ENCODE data around the gene TOR1AIP1. TPM values are rescaled to one million over a fixed set of nuclear protein-coding genes. Genes with fewer than 3 reads are reported as not detected.
A peak's percentile ranks its signal among the peaks of the same experiment; 100 is the strongest.

TOR1AIP1 gene
- total RNA-seq, 1 experiment from 2014 or later: 52.4 TPM

DNA sequence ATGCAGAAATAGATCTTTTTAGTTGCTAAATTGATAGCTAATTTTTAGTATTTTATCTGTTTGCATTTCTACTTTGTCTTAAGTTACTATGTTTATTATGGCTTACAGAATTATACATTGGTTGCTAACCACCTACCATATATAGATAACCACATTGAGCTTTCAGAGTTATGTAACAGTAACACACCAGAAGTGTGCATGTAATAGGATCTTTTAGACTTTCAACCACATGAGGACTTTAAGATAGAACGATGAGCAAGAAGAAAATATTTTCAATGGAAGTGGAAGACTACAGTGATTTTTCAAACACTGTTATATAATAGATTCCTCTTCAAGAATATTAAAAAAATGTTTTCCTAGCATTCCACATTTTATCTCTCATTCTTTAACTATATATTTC, 28.8 kb downstream of the TOR1AIP1 start:
- H3K36me3 Mint-ChIP-seq (ENCODE audit: insufficient read depth, unreplicated experiment): peaks cover 99% of the 10 kb centered on the region
- CTCF ChIA-PET: interaction anchor here (0.5 to 1.2 kb wide), 2 partner anchors 17 to 663 kb away, joined by 3 to 6 read pairs; no protein-coding TSS in a partner anchor
- H3K27me3 Mint-ChIP-seq (ENCODE audit: insufficient read depth, unreplicated experiment): no peaks in the 10 kb centered on the region
- H3K9me3 Mint-ChIP-seq (ENCODE audit: unreplicated experiment): no peaks in the 10 kb centered on the region
- no TSS peak for BruUV-seq (replicated peaks)
- no peak overlapping the region for H3K4me3 Mint-ChIP-seq (ENCODE audit: unreplicated experiment)
- DNase-seq (ENCODE audit: unreplicated experiment): no peak
- H3K27ac Mint-ChIP-seq (ENCODE audit: low read depth, unreplicated experiment): no peak overlapping the region
- POLR2A ChIA-PET: interaction anchor here (0.7 to 4.9 kb wide), 4 partner anchors 15 to 28 kb away, joined by 3 to 27 read pairs (median 4); no protein-coding TSS in a partner anchor
- no peaks in the 10 kb centered on the region for H3K4me1 Mint-ChIP-seq (ENCODE audit: insufficient read depth, unreplicated experiment)
- TF ChIP-seq, protein P1, sequence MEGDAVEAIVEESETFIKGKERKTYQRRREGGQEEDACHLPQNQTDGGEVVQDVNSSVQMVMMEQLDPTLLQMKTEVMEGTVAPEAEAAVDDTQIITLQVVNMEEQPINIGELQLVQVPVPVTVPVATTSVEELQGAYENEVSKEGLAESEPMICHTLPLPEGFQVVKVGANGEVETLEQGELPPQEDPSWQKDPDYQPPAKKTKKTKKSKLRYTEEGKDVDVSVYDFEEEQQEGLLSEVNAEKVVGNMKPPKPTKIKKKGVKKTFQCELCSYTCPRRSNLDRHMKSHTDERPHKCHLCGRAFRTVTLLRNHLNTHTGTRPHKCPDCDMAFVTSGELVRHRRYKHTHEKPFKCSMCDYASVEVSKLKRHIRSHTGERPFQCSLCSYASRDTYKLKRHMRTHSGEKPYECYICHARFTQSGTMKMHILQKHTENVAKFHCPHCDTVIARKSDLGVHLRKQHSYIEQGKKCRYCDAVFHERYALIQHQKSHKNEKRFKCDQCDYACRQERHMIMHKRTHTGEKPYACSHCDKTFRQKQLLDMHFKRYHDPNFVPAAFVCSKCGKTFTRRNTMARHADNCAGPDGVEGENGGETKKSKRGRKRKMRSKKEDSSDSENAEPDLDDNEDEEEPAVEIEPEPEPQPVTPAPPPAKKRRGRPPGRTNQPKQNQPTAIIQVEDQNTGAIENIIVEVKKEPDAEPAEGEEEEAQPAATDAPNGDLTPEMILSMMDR (IDR thresholded peaks at IDR 0.05; ENCODE audit: unreplicated experiment): no peak
- intact Hi-C loops (cut with micrococcal nuclease): no loop called here

DNA sequence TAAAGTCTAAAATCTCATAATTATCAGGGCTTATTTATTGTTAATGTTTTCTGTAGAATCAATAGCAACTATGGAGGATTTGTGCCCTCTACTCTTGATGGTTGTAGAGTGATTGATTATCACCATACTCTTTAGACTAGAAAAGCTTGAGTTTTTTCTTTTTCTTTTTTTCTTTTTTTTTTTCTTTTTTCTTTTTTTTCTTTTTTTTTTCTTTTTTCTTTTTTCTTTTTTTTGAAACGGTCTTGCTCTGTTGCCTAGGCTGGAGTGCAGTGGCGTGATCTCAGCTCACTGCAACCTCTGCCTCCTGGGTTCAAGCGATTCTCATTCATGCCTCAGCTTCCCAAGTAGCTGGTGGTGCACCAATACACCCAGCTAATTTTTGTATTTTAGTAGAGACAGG, 29.7 kb downstream of the TOR1AIP1 start:
- H3K27me3 Mint-ChIP-seq (ENCODE audit: insufficient read depth, unreplicated experiment): no peaks in the 10 kb centered on the region
- no peak for DNase-seq (ENCODE audit: unreplicated experiment)
- BruUV-seq (replicated peaks): no TSS peak
- intact Hi-C loops (cut with micrococcal nuclease): no loop called here
- H3K36me3 Mint-ChIP-seq (ENCODE audit: insufficient read depth, unreplicated experiment): peaks cover 99% of the 10 kb centered on the region
- H3K4me1 Mint-ChIP-seq (ENCODE audit: insufficient read depth, unreplicated experiment): no peaks in the 10 kb centered on the region
- H3K9me3 Mint-ChIP-seq (ENCODE audit: unreplicated experiment): no peaks in the 10 kb centered on the region
- ChIA-PET CTCF (interaction anchor here (0.6 to 1.2 kb wide), 5 partner anchors 10 to 21 kb away, joined by 3 to 4 read pairs (median 3); no protein-coding TSS in a partner anchor), POLR2A (interaction anchor here (0.7 to 4.9 kb wide), 4 partner anchors 14 to 1179 kb away, joined by 3 to 27 read pairs (median 4); no protein-coding TSS in a partner anchor)
- no peak overlapping the region for H3K27ac Mint-ChIP-seq (ENCODE audit: low read depth, unreplicated experiment)
- H3K4me3 Mint-ChIP-seq (ENCODE audit: unreplicated experiment): no peak overlapping the region
- TF ChIP-seq, protein P1 (IDR thresholded peaks at IDR 0.05; ENCODE audit: unreplicated experiment): no peak

DNA sequence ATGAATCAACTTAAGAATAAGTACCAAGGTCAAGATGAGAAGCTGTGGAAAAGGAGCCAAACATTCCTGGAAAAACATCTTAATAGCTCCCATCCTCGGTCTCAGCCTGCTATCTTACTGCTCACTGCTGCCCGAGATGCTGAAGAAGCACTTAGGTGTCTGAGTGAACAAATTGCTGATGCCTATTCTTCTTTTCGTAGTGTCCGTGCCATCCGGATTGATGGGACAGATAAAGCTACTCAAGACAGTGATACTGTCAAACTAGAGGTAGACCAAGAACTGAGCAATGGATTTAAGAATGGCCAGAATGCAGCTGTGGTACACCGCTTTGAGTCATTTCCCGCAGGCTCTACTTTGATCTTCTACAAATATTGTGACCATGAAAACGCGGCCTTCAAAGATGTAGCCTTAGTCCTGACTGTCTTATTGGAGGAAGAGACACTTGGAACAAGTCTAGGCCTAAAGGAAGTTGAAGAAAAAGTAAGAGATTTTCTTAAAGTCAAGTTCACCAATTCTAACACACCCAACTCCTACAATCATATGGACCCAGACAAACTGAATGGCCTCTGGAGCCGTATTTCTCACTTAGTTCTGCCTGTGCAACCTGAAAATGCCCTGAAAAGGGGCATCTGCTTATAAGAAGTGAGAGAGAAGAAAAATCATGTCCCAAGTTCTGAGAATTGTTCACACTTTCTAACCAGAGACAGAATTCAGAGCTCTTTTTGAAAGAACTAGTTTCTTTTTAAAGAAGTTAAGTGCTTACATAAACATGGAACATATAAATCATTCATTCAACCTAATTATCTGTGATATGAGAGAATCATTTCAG, 35.7 kb downstream of the TOR1AIP1 start:
- no peaks in the 10 kb centered on the region for H3K27me3 Mint-ChIP-seq (ENCODE audit: insufficient read depth, unreplicated experiment)
- no peak for DNase-seq (ENCODE audit: unreplicated experiment)
- H3K27ac Mint-ChIP-seq (ENCODE audit: low read depth, unreplicated experiment): peak overlapping the region; percentile 7
- peaks cover 90% of the 10 kb centered on the region for H3K36me3 Mint-ChIP-seq (ENCODE audit: insufficient read depth, unreplicated experiment)
- no peak overlapping the region for H3K4me3 Mint-ChIP-seq (ENCODE audit: unreplicated experiment)
- H3K9me3 Mint-ChIP-seq (ENCODE audit: unreplicated experiment): no peaks in the 10 kb centered on the region
- H3K4me1 Mint-ChIP-seq (ENCODE audit: insufficient read depth, unreplicated experiment): no peaks in the 10 kb centered on the region
- ChIA-PET POLR2A (interaction anchor here (0.7 to 1.4 kb wide), 2 partner anchors 110 to 168 kb away, joined by 3 read pairs; no protein-coding TSS in a partner anchor), CTCF (interaction anchor here (0.6 to 1.0 kb wide), 2 partner anchors 10 to 19 kb away, joined by 3 to 4 read pairs; no protein-coding TSS in a partner anchor)
- TF ChIP-seq, protein P1 (IDR thresholded peaks at IDR 0.05; ENCODE audit: unreplicated experiment): no peak
- TSS peak; percentile 28 for BruUV-seq (replicated peaks)
- intact Hi-C loops (cut with micrococcal nuclease): no loop called here

DNA sequence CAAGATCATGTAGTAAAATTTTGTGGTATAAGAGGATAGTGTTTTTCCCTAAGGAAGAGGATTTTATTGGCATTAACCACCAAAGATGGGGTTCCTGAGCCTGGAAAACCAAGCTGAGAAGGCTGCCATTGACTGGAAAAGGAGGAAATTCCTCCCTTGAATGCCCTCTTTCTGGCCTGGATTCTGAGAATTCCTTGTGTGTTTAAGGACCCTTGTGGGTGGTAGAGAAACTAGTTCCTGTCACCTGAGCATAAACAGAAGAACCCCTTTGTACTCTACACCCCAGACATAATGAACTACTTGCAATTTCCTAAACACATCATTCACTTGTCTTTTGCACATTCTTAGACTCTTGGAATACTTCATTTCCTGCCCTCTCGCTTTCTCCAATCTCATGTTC, 39.4 kb downstream of the TOR1AIP1 start:
- no peaks in the 10 kb centered on the region for H3K9me3 Mint-ChIP-seq (ENCODE audit: unreplicated experiment)
- BruUV-seq (replicated peaks): no TSS peak
- intact Hi-C loops (cut with micrococcal nuclease): no loop called here
- no peaks in the 10 kb centered on the region for H3K27me3 Mint-ChIP-seq (ENCODE audit: insufficient read depth, unreplicated experiment)
- DNase-seq (ENCODE audit: unreplicated experiment): no peak
- H3K36me3 Mint-ChIP-seq (ENCODE audit: insufficient read depth, unreplicated experiment): peaks cover 54% of the 10 kb centered on the region
- peaks cover 12% of the 10 kb centered on the region for H3K4me1 Mint-ChIP-seq (ENCODE audit: insufficient read depth, unreplicated experiment)
- no peak overlapping the region for H3K4me3 Mint-ChIP-seq (ENCODE audit: unreplicated experiment)
- ChIA-PET POLR2A (interaction anchor here (3.2 kb wide), 1 partner anchor 33 kb away, joined by 15 read pairs; the partner anchor contains the start of gene CEP350), CTCF (interaction anchor here (0.6 to 1.3 kb wide), 3 partner anchors 12 to 183 kb away, joined by 3 to 5 read pairs (median 3); no protein-coding TSS in a partner anchor)
- TF ChIP-seq, protein P1 (IDR thresholded peaks at IDR 0.05; ENCODE audit: unreplicated experiment): no peak
- H3K27ac Mint-ChIP-seq (ENCODE audit: low read depth, unreplicated experiment): no peak overlapping the region
